DND-41 (cell line): ENCODE results near the gene SLC6A11.

Experiments
- CTCF ChIP-seq: IDR thresholded peaks from 2 replicates; pipeline ENCODE4 v1.5.1; 2012; ENCODE audit warnings: borderline replicate concordance, low read length, moderate library complexity, mild to moderate bottlenecking; ENCODE audit not compliant: poor library complexity, severe bottlenecking; ENCODE audit errors: extremely low read depth
- EZH2 ChIP-seq: IDR thresholded peaks from 3 replicates; pipeline ENCODE4 v1.6.1; 2012; ENCODE audit warnings: borderline replicate concordance, low read depth, mild to moderate bottlenecking, moderate library complexity, low read length, inconsistent platforms; ENCODE audit not compliant: severe bottlenecking

GRCh38 chr3:10977892-10978510 is 162.0 kb downstream of the SLC6A11 start:
- TF ChIP-seq CTCF (no peak), EZH2 (no peak)
